ENCODE data around the gene AGBL1.

AGBL1 gene

DNA sequence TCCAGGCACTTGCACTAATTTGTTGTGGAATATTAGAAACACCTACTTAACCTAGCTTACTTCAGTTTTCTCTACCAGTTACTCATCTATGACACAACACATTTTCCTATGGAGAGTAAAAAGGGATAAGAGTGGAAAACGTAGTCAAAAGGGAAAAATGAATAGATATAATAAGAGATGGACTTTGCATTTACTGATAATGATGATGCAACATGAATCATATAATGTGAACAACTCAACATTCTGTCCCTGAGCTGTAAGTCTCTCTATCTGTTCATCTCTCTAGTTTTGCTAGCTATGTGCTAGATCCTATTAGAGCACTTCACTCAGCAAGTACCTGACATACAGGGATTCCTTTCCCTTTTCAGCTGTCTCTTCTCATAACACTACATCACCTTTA, 627.1 kb downstream of the AGBL1 start:
- TF ChIP-seq, protein P1, sequence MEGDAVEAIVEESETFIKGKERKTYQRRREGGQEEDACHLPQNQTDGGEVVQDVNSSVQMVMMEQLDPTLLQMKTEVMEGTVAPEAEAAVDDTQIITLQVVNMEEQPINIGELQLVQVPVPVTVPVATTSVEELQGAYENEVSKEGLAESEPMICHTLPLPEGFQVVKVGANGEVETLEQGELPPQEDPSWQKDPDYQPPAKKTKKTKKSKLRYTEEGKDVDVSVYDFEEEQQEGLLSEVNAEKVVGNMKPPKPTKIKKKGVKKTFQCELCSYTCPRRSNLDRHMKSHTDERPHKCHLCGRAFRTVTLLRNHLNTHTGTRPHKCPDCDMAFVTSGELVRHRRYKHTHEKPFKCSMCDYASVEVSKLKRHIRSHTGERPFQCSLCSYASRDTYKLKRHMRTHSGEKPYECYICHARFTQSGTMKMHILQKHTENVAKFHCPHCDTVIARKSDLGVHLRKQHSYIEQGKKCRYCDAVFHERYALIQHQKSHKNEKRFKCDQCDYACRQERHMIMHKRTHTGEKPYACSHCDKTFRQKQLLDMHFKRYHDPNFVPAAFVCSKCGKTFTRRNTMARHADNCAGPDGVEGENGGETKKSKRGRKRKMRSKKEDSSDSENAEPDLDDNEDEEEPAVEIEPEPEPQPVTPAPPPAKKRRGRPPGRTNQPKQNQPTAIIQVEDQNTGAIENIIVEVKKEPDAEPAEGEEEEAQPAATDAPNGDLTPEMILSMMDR (conservative IDR thresholded peaks at IDR 0.05; ENCODE audit: low read depth, low read length) = no peak
- DNase-seq (ENCODE audit: low read depth) = no peak
- no peak overlapping the region for H3K4me3 ChIP-seq (ENCODE audit: low read depth, low read length)

DNA sequence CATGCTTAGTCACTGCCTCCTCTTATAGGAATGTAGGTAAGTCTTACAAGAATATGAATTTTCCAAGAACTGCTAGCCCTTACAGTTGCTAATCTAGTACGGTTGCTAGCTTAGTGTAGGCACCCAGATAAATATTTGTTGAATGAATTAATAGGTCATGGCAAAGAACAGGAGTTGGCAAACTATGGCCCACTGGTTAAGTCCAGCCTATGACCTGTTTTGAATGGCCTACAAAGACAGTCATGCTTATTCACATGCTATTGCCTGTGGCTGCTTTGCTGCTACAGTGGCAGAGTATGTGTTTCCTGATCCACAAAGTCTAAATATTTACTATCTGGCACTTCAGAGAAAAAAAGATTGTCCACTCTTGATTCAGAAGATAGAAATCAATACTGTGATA, 631.8 kb downstream of the AGBL1 start:
- no peak for DNase-seq (ENCODE audit: low read depth)
- H3K4me3 ChIP-seq (ENCODE audit: low read depth, low read length) = no peak overlapping the region
- TF ChIP-seq, protein P1 (conservative IDR thresholded peaks at IDR 0.05; ENCODE audit: low read depth, low read length) = no peak

DNA sequence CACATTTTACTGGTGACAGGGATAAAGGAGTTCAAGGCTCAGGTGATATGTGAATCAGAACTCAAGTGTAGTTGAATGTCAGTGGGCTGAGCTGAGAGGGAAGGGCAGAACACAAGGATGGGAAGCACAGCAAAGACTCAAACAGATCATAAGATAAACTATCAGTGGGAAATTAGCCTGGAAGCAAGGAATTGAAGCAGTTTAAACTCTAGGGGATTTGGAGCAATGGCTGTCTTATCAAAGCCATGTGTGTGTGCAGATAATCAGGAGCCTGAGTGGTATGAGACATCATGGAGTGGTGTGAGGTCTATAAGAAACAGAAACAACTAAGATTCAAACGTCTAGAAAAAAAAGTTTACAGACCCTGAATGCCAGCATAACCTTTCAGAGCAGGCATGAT, 634.6 kb downstream of the AGBL1 start:
- DNase-seq (ENCODE audit: low read depth) = no peak
- no peak overlapping the region for H3K4me3 ChIP-seq (ENCODE audit: low read depth, low read length)
- TF ChIP-seq, protein P1 (conservative IDR thresholded peaks at IDR 0.05; ENCODE audit: low read depth, low read length) = no peak

DNA sequence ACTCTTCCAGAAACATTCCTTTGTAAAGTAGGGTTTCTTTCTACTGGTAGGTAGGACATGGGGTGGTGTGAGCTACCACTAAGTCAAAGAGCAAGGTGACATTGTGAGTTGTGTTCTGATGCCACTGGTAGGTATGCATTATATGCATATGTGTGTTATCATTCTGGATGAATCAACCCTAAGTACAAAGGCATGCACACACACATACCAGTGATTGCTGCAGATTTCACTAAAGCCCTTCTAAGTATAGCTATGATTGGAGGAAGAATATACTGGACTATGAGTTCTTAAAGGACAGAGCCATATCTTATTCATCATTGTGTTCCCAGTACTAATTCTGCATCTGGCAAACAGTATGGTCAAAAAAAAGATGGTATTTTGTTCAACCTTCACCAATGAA, 646.0 kb downstream of the AGBL1 start:
- DNase-seq (ENCODE audit: low read depth) = no peak
- TF ChIP-seq, protein P1 (conservative IDR thresholded peaks at IDR 0.05; ENCODE audit: low read depth, low read length) = no peak
- H3K4me3 ChIP-seq (ENCODE audit: low read depth, low read length) = no peak overlapping the region

DNA sequence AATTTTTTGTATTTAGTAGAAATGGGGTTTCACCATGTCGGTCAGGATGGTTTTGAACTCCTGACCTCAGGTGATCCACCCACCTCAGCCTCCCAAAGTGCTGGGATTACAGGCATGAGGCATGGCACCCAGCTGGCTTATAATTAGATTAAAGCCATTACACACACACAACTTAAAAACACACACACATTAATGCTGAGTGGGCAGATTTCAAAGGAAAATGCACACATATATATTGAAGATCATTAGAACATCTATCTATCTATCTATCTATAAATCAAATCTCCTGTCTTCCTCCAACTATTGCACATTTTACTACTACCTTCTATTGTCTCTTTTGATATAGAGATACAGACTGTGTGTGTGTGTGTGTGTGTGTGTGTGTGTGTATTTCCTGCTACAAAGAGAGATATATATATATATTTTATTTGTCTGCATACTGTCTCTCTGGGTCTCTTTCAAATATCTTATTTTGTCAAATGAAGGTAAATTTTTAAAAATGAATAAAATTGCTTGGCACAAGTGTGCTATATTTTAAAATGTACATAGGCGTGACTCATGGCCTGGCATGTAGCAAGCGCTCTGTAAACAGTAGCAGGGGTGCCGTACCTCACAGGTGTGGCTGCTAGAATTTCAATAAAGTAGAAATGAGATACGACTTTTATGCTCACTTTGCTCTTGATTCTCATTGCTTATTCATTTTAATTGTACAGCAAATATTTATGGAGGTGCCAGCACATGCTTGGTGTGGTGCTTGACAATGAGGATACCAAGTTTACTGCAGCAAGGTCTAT, 655.8 kb downstream of the AGBL1 start:
- DNase-seq (ENCODE audit: low read depth) = no peak
- H3K4me3 ChIP-seq (ENCODE audit: low read depth, low read length) = no peak overlapping the region
- TF ChIP-seq, protein P1 (conservative IDR thresholded peaks at IDR 0.05; ENCODE audit: low read depth, low read length) = no peak

DNA sequence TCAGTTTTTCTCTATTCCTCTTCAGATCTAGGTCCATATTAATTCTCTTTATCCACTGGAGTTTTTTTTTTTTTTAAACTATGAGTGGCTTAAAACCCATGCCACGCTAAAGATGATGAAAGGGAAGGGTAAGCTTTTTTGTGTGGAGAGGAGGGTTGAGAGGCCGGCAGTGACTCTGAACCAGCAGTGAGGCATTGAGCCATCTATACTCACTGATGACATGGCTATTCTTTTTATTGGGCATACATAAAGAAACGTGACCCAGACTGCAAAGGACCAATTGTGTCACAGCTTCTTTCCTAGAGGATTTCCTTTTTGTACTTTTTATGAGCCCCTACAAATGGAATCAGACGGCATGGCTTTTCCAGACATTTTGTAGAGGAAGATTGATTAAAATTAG, 662.2 kb downstream of the AGBL1 start:
- no peak overlapping the region for H3K4me3 ChIP-seq (ENCODE audit: low read depth, low read length)
- DNase-seq (ENCODE audit: low read depth) = no peak
- TF ChIP-seq, protein P1 (conservative IDR thresholded peaks at IDR 0.05; ENCODE audit: low read depth, low read length) = no peak

DNA sequence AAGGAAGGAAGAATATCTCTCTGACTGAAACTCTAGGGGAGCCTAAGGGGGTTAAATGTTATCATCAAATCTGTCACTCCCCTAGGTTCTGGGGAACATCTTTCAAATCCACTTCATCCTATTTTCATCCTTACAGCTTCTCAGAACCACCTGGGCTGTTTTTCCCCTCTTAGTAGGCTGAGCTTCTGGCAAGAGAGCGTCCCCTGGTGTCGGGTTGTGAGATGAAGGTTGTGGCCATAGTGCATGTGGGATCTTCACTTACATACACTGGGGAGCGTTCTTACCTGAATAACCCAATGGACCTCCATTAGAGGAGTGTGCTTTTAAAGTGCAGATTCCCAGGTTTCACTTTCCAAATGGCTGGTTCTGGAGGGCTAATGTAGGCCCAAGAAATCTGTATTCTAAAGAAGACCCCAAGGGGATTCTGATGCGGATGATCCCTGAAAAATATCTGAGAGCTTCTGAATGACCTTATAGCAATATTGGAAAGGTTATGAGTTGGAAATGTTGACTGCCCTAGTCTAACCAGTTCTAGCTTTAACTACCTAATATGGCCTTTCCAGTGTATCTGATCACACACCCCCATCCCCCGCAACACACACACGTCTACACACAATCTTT, 663.7 kb downstream of the AGBL1 start:
- TF ChIP-seq, protein P1 (conservative IDR thresholded peaks at IDR 0.05; ENCODE audit: low read depth, low read length) = peak; percentile 5
- H3K4me3 ChIP-seq (ENCODE audit: low read depth, low read length) = no peak overlapping the region
- no peak for DNase-seq (ENCODE audit: low read depth)

Measured in choroid plexus epithelial cell (primary cell).